ENCODE results near the gene AWAT2.

DNA sequence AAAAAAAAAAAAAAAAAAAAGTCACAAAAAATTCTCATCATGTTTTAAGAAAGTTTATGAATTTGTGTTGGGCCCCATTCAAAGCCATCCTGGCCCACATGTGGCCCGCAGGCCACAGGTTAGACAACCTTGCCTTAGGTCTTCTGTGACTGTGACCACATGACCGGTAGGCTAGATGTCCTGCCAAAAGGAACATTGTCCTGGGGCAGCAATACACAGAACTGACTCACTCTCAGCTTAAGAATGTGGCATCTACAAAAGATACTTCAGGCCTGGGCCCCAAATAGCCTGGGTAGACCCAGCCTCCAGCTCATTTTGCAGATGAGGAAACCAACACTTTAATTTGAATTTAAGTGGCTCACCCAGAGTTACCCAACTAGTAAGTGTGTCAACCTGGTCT is 10.0 kb downstream of the AWAT2 start:
- TF ChIP-seq, protein P1, sequence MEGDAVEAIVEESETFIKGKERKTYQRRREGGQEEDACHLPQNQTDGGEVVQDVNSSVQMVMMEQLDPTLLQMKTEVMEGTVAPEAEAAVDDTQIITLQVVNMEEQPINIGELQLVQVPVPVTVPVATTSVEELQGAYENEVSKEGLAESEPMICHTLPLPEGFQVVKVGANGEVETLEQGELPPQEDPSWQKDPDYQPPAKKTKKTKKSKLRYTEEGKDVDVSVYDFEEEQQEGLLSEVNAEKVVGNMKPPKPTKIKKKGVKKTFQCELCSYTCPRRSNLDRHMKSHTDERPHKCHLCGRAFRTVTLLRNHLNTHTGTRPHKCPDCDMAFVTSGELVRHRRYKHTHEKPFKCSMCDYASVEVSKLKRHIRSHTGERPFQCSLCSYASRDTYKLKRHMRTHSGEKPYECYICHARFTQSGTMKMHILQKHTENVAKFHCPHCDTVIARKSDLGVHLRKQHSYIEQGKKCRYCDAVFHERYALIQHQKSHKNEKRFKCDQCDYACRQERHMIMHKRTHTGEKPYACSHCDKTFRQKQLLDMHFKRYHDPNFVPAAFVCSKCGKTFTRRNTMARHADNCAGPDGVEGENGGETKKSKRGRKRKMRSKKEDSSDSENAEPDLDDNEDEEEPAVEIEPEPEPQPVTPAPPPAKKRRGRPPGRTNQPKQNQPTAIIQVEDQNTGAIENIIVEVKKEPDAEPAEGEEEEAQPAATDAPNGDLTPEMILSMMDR (IDR thresholded peaks at IDR 0.05) = no peak
- no peak for TF ChIP-seq POLR2AphosphoS5 (IDR thresholded peaks at IDR 0.05)

All from breast epithelium (tissue), 3 donors.